T47D (cell line): ENCODE measurements around the gene GNMT.
A peak's percentile ranks its signal among the peaks of the same experiment; 100 is the strongest.
"Not testable (repeated sequence)": the region's sequence is repeated elsewhere in the genome, so short reads cannot be mapped to it uniquely, and the experiment has no call there.

ENCODE experiments used
- DNase-seq, 2 experiments: peaks; one replicate each; pipeline versions ENCODE4 v3.0.0 to v3.0.0-alpha.2; 2011 to 2012; ENCODE audit warnings: low read depth in 1 of 2, low spot score in 1 of 2
- JUND ChIP-seq: IDR thresholded peaks from 2 replicates; pipeline ENCODE4 v1.6.1; 2012; ENCODE audit warnings: low read depth
- in situ Hi-C: cut with HindIII; loops from 2 replicates; pipeline ENCODE4 v1.10.0; 2016; ENCODE audit warnings: low sequenced_read_pairs, low pct_unique_long_range_greater_than_20kb

Gene GNMT

GRCh38 chr6:42935322-42935721 lies 25.2 kb upstream of the GNMT start:
- no peak for TF ChIP-seq JUND
- DNase-seq, result no peak
- in situ Hi-C loops, result no loop called here

- TF ChIP-seq JUND, result no peak
- DNase-seq, result no peak
- in situ Hi-C loops, result no loop called here
Observed at GRCh38 chr6:42936398-42936797, 24.2 kb upstream of the GNMT start.

- no peak for TF ChIP-seq JUND
- in situ Hi-C loops, result no loop called here
- no peak for DNase-seq
Observed at GRCh38 chr6:42937548-42938427, 22.8 kb upstream of the GNMT start.

- no peak for TF ChIP-seq JUND
- DNase-seq, result no peak
- in situ Hi-C loops, result no loop called here
Observed at GRCh38 chr6:42938428-42938796, 22.1 kb upstream of the GNMT start.

- peak in 1 of 2 experiments; percentile 34 for DNase-seq
- no peak for TF ChIP-seq JUND
- in situ Hi-C loops, result no loop called here
Observed at GRCh38 chr6:42938987-42939809, 21.4 kb upstream of the GNMT start.

- no peak for TF ChIP-seq JUND
- DNase-seq, result no peak
Observed at GRCh38 chr6:42939810-42940167, 20.8 kb upstream of the GNMT start.

GRCh38 chr6:42940493-42941045 lies 20.0 kb upstream of the GNMT start:
- TF ChIP-seq JUND, result no peak
- in situ Hi-C loops, result no loop called here
- DNase-seq, result no peak

More at GRCh38 chr6:42939810-42940167, 20.8 kb upstream of the GNMT start:
- in situ Hi-C loops, result no loop called here

- in situ Hi-C loops, DNase-seq: not testable (repeated sequence)
Observed at GRCh38 chr6:42941356-42941755, 19.2 kb upstream of the GNMT start.

GRCh38 chr6:42942444-42942843 lies 18.1 kb upstream of the GNMT start:
- DNase-seq, result no peak
- in situ Hi-C loops, result no loop called here
- no peak for TF ChIP-seq JUND

GRCh38 chr6:42947950-42948349 lies 12.6 kb upstream of the GNMT start:
- no peak for TF ChIP-seq JUND
- in situ Hi-C loops, result no loop called here
- no peak for DNase-seq

GRCh38 chr6:42952389-42952788 lies 8.2 kb upstream of the GNMT start:
- TF ChIP-seq JUND, result no peak
- in situ Hi-C loops, result no loop called here

GRCh38 chr6:42954405-42954804 lies 6.1 kb upstream of the GNMT start:
- DNase-seq, result peak in 1 of 2 experiments; percentile 63
- in situ Hi-C loops, result not testable (repeated sequence)

More at GRCh38 chr6:42952389-42952788, 8.2 kb upstream of the GNMT start:
- DNase-seq, result no peak

GRCh38 chr6:42958125-42958524 lies 2.4 kb upstream of the GNMT start:
- TF ChIP-seq JUND, result no peak
- peak in 1 of 2 experiments; percentile 53 for DNase-seq
- in situ Hi-C loops, result no loop called here
